ENCODE measurements around the gene STRN.
"Not testable (repeated sequence)": the region's sequence is repeated elsewhere in the genome, so short reads cannot be mapped to it uniquely, and the experiment has no call there.

The STRN gene

DNA sequence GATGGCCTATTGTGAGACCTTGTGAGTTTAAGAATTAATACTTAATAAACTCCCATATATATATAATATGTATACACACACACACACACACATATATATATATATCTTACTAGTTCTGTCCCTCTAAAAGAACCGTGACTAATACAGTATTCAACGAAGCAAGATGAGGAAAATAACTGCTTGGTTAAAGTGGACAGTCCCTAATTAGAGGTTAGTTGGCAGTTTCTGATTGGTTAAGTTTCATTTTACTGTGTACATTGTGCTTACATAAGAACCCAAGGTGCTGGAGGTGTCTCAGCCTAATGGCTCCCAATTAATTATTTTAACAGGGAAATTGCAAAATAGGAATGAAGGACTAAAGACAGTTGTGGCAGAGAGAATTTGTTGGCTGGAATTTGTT lies 132.1 kb downstream of the STRN start:
- DNase-seq = no peak

DNA sequence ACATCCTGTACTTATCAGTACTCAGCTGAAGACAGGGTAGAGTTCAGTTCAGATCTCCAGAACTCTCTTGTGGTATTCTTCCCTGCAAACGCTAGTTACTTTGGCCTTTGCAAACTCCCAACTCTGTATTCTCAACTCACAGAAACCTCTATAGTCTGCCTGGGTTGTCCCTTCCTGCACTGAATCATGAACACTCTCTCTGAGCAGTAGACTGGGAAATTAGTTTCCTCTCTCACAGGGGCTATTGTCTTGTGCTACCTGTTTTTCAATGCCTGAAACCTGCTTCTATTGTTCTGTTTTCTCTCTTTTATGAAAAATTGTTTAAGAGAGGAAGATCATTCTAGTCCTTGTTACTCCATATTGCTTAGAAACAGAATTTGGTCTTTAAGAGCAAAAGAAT lies 135.2 kb downstream of the STRN start:
- no peak for DNase-seq

DNA sequence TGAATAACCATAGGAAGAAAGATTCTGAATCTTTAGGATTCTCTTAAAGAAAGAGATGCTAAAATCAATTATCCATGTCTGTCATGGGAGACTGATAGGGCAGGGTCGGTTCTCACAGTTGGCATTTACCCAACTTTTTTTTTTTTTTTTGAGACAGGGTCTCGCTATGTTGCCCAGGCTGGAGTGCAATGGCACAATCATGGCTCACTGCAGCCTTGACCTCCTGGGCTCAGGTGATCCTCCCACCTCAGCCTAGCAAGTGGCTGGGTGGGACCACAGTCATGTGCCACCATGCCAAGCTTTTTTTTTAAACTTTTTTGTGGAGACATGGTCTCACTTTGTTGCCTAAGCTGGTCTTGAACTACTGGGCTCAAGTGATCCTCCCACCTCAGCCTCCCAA lies 141.7 kb downstream of the STRN start:
- not testable (repeated sequence) for DNase-seq

DNA sequence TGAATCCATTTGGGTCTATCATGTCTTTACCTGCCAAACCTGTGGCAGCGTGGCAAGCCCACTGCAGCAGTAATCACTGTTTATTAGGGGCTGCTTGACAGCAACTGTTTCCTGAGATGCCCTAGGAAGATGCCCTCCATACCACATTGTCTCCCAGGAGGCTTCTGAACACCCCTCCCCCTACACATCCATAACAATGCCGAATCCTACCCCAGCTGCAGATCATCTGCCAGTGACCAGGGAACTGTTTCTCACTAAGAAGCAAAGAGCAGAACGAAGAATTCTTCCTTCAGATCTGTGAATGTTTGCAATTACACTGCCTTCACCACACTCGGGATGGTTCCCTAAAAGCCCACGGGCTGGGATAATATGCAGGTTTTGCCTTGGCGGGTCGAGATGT lies 142.1 kb downstream of the STRN start:
- DNase-seq = no peak

DNA sequence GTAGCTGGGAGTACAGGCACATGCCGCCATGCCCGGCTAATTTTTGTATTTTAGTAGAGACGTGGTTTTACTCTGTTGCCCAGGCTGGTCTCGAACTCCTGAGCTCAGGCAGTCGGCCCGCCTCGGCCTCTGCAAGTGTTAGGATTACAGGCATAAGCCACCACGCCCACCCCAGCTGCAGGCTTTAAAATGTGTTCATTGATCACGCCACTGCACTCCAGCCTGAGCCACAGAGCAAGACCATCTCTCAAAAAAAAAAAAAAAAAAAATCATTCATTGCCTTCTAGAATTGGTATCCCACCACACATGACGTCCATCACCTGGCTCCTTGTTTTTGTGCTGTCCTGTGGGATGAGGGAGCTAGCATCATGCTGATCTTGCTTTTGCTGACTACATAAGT lies 142.5 kb downstream of the STRN start:
- no peak for DNase-seq

DNA sequence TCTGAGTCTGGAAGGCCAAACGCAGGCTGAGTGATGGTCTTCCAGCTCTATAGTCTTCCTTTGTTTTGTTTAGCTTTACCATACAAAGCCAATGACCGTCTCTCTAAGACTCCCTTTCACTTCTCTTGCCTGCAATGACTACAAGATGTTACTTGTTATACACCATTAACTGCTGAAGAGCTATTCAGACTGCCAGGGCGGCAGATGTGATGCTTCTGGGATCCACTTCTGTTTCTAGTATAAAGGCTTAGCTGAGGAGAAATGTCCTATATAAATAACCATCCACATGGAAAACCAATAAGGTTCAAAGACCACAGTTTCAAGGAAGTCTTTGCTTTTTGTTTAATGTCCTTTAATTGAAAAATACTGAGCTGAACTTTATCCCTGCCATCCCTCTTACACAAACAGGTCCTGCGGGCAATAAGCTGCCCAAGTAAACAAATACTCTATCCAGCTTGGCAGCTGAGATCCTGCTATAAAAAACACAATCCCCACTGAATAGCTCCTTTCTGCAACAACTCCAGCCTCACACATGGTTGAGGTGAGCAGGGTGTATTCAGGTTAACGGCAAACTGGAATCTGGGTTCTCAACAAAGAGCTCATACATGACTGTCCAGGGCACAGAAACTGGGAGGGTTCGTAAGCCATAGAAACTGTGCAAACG lies 145.3 kb downstream of the STRN start:
- DNase-seq = no peak

DNA sequence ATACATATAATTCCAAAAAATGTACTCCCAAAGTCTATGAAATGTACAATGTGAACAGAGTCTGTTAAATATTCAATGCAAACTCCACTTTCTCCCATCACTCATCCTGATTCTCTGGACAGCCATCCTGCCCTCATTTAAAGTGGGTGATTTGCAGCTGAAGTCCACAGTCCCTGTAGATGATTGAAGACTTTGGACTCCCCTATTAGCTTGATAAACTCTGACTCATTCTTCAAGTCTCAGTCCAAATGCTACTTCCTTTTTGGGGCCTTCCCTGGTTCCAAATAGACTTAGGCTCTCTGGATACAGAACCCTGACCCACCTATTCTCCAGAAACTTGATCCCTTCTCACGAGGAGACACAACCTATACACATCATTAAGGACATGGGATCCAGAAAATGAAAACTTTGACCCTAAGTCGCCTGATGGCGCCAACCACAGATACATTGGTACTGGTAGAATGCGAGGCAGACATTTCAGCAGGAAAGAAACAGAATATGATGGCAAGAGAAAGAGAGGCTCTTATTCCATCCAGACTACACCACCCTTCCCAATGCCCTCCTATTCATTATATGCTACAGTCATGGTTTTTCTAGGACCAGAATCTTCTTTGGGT lies 147.1 kb downstream of the STRN start:
- no peak for DNase-seq

DNA sequence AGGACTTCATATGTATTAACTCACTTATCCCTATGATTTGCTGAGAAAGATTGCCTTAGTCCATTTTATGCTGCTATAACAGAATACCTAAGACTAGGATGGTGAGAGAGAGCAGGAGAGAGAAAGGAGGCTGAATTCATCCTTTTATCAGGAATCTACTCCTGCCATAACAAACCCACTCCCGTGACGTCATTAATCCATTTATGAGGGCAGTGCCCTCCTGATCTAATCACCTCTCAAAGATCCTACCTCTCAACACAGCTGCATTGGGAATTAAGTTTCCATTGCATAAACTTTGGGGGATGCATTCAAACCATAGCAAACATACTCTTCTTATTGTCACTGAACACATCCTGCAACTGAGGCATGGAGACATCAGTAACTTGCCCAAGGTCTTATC lies 147.8 kb downstream of the STRN start:
- no peak for DNase-seq

DNA sequence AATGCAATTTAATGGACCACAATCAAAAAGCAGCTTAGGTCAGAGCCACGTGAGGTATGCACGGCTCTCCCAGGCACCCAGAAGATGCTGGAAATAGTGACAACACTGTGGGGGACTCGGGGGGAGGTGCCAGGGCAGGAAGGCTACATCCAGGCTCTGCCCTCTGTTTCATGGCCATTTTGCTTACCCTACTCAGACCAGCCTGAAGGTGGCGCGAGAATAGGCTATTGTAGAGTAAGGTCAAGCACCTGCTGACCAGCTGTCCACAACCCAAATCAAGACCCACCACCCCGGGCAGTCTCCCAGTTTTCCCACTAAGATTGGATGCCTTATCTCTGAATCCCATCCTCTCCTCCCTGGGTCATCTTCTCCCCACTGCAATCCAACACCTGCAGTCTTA lies 154.1 kb downstream of the STRN start:
- DNase-seq = no peak

DNA sequence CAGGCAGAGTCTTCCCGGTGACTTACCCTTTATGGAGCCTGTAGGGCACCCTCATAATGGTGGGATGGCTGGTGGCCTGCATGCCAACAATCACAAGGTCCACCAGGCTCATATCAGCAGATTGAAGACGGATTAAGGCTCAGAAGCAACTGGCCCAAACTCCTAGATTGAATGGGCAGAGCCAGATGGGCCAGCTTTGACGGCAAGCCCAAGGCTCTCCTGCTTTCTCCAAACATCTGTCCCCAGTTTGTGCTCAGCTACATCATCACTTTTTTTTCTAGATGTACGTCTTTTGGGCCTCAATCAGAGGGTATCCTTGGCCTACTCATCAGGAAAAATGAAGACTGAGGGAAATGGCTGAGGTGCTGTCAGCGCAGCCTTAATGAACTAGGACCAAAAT lies 155.3 kb downstream of the STRN start:
- no peak for DNase-seq

DNA sequence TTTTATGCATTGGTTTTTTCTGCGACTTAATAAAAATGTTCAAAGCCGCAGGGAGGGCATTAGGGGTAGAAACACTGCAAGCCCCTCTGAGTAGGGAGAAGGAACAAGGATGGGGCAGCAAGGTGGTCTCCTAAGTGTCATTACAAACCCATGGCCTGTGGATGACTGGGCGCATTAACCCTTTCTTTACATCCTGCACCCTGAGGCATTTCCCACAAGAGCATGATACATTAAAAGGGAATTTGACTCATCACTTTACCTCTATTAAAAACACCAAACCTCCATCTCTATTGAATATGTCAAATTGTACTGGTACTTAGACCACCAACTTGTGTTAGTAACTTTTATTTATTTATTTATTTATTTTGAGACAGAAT lies 157.3 kb downstream of the STRN start:
- no peak for DNase-seq

DNA sequence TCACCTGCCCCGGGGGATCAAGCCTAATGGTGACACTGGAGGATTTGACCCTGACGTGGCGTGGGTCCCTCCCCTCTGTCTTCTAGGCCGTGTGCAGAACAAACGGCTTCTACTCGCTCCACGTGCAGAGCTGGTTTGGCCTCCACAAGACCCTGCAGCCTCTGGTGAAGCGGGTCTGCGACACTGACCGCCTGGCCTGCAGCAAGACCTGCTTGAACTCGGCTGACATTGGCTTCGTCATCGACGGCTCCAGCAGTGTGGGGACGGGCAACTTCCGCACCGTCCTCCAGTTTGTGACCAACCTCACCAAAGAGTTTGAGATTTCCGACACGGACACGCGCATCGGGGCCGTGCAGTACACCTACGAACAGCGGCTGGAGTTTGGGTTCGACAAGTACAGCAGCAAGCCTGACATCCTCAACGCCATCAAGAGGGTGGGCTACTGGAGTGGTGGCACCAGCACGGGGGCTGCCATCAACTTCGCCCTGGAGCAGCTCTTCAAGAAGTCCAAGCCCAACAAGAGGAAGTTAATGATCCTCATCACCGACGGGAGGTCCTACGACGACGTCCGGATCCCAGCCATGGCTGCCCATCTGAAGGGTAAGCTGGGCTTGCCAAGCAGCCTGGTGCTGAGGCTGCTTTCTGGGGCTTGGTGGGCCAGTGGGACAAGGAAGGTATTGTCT lies 157.8 kb downstream of the STRN start:
- no peak for DNase-seq

DNA sequence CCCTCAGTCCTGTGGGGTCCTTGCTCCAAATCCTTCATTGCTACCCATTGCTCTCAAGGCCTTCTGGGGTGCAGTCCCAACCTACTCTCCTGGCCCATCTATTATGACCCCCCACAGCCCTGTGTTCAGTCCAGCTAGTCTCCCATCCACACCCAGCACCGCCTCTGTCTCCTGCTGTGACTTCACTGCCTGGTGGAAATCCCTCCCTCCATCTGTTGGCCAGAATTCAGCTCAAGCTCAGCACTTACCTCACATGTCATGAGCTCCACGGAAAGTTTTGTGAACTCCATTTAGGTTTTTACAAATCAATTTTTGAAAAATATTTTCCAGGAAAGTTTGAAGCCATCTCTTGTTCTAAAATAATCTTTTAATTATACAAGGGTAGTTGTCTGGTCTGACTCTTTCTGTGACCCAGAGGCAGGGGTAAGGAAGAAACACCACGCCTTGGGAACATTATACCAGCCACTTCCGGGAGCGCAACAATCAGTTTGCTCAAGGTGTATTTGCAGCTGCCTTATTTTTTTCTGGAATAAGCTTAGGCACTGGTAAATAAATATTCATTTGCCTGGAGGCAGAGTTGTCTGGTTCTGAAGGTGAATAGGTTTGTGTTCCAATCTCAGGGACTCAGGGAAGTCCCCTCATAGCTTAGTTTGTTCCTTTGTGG lies 159.0 kb downstream of the STRN start:
- no peak for DNase-seq

DNA sequence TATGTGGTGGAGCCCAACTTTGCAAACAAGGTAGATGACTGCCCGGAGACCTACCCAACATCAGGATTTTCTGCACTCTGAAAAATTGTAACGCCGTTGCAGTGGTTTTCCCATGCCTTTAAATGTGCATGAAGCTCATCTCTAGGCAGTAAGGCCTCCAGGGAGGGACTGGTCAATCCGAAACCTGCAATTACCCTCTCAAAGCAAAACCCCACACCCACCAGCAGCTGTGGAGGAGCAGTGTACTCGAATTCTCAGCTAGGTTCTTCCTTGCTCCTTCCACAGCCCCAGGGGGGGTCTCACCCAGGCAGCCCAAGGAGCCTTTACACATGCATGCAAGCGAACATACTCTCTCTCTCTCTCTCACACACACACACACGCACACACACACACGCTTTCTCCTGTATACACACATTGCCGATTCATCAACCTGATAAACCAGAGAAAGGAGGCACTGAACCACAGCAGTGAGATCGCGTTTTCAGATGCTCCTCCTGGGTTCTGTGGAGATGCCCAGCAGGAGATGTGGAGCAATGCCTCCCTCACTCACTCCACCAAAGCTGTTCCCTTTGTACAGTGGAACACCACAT lies 160.6 kb downstream of the STRN start:
- no peak for DNase-seq

DNA sequence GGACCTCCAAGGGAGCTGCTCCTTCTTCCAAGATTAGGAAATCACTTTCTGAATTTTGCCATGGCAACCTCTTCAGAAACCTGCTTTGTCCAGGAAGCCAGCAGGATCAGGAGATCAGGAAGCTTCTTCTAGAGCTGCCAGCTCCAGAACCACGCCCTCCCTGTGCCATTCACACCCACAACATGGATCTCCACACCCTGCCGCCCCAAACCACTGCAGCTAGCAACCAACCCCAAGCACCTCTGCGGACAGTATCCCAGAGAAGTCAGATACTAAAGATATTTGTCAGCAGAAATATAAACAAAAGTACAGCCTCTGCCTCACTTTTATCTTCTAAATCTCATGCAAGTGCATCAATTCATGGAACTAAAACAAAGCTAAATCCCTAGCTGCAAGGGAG lies 163.4 kb downstream of the STRN start:
- DNase-seq = no peak

DNA sequence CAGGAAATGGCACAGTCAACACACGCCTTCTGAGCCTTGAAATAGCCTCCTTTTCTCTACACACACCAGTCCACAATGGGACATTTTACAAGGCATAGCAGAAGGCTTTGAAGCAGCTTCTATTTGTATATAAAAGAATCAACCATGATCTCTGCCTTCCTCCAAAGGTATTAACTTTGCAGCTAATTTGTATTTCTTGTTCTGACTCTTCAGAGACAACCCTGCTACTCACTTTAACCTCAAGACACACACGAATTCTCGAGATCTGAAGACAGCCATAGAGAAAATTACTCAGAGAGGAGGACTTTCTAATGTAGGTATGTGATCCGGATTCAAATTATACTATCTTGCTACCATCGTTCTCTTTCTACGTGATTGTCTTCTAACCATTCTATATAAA lies 165.2 kb downstream of the STRN start:
- no peak for DNase-seq

DNA sequence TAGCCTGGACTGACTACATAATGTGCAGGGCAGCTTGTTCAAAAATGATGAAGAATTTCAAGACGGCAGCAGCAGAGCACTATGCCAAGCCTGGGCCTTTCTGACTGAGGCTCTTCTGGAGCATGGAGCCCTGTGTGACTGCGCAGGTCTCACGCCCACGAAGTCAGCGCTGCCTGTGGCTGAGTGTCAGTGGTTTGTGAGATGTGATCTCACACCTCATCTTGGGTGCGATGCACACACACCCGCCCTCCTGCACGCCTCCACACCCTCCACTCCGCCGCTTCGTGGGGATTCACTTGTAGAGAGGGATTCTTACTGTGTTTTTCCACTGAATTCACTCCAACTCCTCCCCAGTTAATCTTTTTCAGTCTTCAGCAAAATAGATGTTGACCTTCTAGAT lies 166.0 kb downstream of the STRN start:
- no peak for DNase-seq

DNA sequence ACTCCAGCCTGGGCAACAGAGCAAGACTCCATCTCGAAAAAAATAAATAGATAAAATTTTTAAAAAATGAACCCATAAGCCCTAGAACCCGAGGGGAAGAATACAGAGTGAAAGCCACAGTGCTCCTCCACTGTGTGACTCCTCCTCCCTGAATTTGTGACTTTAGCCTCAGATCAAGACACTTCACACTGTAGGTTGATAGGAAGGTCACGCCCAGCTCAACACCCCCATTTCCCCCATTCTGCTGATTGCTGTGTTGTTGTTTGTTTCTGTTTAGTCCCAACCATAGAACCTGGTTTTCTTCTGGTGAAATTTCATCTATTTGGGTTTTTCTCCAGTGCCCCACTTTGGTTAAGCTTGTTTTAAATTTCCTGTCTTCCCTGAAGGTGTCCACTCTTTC lies 167.6 kb downstream of the STRN start:
- no peak for DNase-seq

DNA sequence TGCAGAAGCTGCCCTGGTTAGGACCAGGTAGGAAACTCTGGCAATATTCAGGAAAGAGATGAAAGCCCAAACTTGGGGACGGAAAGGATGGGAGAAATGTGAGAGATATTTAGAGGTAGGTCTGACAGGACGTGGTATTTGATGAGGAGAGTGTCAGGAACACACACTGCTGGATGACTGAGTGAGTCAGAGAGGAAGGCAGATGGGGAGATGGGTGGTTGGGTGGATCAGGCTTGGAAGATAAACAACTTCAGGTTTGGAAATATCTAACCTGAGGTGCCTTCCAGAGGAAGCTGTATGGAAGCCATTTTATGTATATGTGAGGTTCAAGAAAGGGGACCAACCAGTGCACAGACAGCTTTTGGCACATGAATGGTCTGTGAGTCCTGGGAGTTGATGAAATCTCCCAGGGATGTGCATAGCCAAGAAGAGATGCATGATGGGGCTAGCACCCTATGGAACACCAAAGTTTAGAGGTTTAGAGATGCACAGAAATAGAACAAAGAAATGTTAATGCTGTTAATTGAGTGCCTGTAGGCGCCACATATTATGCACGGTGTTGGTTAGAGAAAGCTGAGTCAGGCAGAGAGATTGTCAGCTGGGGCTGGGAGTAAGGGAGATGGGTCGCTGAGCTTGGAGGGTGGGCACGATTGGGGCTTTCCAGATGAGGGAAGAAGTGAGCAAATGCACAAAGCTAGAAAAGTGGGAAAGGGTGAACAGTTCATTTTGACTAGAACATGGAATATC lies 168.8 kb downstream of the STRN start:
- no peak for DNase-seq
